DOHH2 (cell line): ENCODE measurements around the gene PARP16.

Source experiments
- CTCF ChIP-seq: fragments of 200-600 bp; sonication (generic); IDR thresholded peaks from one replicate; pipeline ENCODE4 v1.5.1; 2014; ENCODE audit warnings: antibody characterized with exemption, mild to moderate bottlenecking, low read depth, low read length; ENCODE audit not compliant: poor library complexity, severe bottlenecking
- EZH2phosphoT487 ChIP-seq: fragments of 200-600 bp; sonication (generic); IDR thresholded peaks from 2 replicates; pipeline ENCODE4 v1.6.1; 2017; ENCODE audit warnings: borderline replicate concordance, mild to moderate bottlenecking, antibody characterized with exemption, low read length, moderate library complexity, mixed read lengths

GRCh38 chr15:65303687-65304380, 17.2 kb upstream of the PARP16 start:
- no peak for TF ChIP-seq CTCF
- no peak for TF ChIP-seq EZH2phosphoT487
